HG02763 (cell line): ENCODE results near the gene EP300.
"Not testable (repeated sequence)": the region's sequence is repeated elsewhere in the genome, so short reads cannot be mapped to it uniquely, and the experiment has no call there.

Experiments used
- ATAC-seq: cut with Tn5 transposase; IDR thresholded peaks from one replicate; pipeline ENCODE4 v1.9.1; 2021; ENCODE audit warnings: mild to moderate bottlenecking, moderate library complexity; ENCODE audit not compliant: unreplicated experiment

The EP300 gene

DNA sequence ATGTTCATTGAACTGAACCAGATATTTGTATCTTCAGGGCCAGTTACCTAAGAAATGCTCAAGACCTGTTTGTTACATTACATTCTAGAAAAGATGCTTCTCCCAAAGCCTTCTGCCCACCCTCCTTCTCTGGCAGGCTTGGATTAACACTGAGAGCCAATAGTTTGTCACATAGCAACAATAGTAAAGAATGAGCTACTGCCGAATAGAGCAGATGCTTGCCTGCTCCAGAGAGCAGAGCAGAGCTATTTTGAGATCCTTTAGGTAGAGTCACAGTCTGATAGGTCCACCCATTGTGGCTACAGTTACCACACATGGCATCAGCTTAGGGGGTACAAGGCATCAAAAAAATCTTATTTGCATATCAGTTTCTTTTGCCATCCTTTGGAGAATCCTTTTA is 13.5 kb upstream of the EP300 start:
- ATAC-seq, result no peak

DNA sequence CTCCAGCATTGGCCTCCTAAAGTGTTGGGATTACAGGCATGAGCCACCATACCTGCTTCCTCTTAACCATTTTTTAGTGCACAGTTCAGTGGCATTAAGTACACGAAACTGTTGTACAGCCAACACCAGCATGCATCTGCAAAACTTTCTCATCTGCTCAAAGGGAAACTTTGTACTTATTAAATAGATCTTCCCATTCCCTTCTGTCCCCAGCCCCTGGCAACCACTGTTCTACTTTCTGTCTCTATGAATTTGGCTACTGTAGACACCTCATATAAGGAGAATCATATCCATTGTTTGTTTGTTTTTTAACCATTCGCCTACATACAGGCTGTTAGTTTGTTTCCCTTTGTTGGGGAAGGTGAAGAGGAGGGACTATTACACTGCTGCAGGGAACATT is 6.5 kb upstream of the EP300 start:
- ATAC-seq, result no peak

DNA sequence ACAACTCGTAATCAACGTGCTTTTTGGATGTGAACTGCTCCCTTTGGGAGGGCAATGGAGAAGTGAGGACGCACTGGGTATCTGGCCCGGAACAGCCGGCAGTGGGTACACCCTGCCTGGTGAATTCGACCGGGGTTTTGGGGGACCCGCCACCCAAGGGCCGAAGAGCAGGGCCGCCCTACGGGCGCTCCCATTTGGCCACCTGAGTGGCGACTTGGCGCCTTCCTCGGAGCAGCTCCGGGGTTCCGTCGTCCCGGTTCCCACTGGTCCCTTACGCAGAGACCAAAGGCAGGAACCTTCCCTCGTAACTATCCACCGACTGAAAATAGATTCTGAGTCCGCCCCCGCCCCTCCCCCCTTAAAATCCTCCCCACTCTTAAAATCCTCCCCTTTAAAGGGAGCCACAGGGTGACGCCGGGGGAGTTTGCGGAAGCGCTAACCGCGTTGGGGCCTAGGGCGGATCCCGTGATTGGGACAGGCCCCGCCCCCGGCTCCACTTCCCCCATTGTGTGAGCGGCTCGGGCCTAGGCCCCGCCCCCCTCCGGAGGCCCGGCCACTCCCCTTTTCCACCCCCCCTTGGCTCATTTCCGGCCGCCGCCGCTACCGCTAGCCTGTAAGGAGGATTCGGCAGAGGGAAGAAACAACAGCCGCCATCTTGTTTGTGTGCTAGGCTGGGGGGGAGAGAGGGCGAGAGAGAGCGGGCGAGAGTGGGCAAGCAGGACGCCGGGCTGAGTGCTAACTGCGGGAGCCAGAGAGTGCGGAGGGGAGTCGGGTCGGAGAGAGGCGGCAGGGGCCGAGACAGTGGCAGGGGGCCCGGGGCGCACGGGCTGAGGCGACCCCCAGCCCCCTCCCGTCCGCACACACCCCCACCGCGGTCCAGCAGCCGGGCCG is 1.0 kb upstream of the EP300 start:
- ATAC-seq, result peak; percentile 66

DNA sequence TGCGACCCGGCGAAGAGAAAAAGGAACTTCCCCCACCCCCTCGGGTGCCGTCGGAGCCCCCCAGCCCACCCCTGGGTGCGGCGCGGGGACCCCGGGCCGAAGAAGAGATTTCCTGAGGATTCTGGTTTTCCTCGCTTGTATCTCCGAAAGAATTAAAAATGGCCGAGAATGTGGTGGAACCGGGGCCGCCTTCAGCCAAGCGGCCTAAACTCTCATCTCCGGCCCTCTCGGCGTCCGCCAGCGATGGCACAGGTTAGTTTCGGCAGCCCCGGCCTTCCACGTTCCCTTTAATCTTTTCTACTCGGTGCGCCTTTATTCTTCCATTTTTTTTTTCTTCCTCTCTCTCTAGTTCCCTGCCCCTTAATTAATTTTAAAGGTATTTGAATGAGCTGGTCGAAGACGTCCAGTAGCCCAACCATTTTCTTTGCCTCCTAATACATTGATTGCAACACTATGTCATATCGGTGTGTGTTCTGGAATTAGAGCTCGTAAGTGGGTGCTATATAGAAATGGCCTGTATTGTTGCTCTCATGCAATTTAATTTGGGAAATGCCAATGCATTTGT is 537 bp downstream of the EP300 start:
- ATAC-seq, result no peak

DNA sequence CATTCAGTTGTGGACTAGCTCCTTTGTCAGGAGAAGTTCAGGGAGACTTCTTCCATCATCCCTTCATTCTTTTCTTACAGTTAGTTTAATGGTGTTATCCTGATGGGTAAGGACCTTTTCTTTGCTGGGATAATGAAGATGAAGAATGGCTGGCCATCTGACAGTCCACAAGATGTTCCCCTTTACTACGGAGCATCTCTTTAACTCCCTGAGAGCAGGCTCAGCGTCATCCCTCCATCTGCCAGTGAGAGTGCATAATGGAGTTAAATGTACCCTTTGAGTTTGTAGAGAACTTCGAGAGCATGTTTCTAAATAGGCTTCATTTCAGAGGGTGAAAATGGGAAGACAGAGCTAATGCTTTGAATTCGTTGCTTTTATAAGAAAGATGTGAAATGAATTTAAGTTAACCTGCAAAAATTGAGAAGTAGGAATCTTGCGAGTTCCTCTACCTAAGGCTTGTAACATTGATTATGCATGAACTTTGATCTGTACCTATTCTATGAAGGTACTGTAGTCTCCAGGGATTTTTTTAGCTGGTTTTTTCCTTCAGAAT is 1.7 kb downstream of the EP300 start:
- ATAC-seq, result no peak

DNA sequence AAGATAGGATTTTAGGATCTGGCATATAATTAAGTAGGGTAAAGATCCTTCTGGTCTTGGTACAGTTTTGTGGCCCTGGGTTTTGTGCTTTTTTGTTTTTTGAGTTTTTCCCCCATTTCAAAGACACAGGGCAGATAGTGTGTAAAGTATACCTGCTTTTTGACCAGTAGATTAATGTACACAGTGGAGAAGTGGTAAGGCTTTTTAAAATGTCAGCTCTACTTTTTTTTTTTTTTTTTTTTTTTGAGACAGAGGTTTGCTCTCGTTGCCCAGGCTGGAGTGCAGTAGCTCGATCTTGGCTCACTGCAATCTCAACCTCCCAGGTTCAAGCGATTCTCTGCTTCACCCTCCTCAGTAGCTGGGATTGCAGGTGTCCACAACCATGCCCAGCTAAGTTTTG is 4.0 kb downstream of the EP300 start:
- no peak for ATAC-seq

DNA sequence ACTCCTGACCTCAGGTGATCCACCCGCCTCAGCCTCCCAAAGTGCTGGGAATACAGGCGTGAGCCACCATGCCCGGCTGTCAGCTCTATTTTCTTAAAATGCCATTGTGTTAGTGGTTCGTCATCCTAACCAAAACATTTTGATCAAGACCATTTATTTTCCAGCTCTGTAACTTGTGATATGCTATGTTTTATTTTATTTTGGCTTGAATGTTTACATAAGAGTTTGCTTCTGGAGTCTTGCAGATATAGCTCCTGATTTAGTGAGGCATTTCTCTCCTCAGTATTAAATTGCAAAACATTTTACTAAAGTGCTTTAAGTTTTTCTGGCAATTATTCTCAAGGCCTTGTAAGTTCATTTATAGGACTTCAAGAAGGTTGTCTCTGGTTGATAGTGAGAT is 4.4 kb downstream of the EP300 start:
- no peak for ATAC-seq

DNA sequence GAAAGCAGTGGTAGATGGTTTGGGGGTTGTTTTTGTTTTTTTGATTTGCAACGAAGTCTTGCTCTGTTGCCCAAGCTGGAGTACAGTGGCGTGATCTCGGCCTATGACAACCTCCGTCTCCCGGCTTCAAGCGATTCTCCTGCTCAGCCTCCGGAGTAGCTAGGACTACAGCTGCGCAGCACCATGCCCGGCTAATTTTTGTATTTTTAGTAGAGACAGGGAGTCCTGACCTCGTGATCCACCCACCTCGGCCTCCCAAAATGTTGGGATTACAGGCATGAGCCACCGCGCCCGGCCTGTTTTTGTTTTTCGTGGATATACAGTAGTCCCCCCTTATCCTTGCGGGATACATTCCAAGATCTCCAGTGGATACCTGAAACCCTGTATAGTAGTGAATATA is 6.6 kb downstream of the EP300 start:
- ATAC-seq, result no peak

DNA sequence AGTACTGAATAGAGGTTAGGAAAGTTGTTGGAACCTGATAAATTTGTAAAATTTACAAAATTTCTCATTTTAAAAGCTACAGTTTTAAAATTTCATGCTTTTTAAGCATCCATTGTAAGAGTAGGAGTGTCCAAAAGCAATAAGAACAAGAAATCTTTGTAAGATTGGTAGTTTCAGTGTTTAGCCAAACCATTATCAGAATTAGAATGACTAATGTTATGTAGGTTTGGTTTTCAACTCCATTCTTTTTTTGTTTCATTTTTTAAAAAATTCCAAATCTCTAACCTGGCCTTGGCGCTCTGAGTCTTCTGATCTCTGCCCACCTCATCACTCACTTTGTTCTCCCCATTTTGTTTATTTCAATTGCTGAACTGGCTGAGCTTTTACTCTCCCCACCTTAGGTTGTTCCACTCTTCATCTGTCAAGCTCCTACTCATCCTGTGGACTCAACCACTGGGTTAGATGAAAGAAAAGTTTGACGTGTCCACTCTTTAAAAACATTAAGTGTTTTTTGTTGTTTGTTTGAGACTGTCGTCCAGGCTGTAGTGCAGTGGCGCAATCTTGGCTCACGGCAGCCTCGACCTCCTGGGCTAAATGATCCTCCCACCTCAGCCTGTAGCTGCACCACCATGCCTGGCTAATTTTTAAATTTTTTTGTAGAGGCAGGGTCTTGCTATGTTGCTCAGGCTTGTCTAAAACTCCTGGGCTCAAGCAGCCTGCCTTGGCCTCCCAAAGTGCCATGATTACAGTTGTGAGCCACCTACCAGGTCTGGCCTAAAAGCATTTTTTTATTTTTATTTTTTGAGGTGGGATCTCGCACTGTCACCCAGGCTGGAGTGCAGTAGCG is 14.0 kb downstream of the EP300 start:
- ATAC-seq, result no peak

DNA sequence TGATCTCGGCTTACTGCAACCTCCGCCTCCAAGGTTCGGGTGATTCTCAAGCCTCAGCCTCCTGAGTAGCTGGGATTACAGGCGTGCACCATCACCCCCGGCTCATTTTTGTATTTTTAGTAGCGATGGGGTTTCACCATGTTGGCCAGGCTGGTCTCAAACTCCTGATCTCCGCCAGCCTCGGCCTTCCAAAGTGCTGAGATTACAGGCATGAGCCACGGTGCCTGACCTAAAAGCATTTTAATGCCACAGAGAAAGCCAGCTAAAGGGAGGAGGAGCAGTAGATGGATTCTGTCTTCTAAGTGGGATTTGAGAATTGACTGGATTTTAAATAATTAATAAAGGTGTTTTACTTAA is 14.6 kb downstream of the EP300 start:
- ATAC-seq, result not testable (repeated sequence)

DNA sequence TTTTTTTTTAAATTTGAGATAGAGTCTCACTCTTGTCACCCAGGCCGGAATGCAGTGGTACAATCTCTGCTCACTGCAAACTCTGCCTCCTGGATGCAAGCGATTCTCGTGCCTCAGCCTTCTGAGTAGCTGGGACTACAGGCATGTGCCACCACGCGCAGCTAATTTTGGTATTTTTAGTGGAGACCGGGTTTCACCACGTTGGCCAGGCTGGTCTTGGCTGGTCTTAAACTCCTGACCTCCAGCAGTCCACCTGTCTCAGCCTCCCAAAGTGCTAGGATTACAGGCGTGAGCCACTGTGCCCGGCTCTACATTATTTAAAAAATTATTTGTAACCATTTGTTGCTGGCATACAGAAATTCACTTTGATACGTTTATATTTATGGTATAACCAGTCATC is 18.6 kb downstream of the EP300 start:
- no peak for ATAC-seq

DNA sequence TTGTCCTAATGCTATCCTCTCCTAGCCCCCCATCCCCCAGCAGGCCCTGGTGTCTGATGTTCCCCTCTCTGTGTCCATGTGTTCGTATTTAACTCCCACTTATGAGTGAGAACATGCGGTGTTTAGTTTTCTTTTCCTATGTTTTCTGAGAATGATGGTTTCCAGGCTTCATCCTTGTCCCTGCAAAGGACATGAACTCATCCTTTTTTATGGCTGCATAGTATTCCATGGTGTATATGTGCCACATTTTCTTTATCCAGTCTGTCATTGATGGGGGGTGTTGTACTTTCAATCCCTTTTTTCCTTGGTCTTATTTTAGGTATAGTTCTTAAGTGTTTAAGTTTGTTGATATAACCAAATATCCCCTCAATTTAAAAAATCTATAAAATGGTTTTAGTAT is 23.9 kb downstream of the EP300 start:
- ATAC-seq, result no peak

DNA sequence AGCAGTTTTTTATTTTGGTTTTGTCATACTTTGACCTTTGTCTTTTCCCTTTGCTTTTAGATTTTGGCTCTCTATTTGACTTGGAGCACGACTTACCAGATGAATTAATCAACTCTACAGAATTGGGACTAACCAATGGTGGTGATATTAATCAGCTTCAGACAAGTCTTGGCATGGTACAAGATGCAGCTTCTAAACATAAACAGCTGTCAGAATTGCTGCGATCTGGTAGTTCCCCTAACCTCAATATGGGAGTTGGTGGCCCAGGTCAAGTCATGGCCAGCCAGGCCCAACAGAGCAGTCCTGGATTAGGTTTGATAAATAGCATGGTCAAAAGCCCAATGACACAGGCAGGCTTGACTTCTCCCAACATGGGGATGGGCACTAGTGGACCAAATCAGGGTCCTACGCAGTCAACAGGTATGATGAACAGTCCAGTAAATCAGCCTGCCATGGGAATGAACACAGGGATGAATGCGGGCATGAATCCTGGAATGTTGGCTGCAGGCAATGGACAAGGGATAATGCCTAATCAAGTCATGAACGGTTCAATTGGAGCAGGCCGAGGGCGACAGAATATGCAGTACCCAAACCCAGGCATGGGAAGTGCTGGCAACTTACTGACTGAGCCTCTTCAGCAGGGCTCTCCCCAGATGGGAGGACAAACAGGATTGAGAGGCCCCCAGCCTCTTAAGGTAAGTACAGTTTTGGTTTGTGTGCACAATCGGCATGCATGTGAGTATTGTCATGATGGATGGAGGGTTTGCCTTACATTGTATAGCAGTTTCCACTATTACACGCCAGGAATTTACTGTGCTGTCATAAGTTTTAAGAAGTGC is 25.0 kb downstream of the EP300 start:
- ATAC-seq, result no peak

DNA sequence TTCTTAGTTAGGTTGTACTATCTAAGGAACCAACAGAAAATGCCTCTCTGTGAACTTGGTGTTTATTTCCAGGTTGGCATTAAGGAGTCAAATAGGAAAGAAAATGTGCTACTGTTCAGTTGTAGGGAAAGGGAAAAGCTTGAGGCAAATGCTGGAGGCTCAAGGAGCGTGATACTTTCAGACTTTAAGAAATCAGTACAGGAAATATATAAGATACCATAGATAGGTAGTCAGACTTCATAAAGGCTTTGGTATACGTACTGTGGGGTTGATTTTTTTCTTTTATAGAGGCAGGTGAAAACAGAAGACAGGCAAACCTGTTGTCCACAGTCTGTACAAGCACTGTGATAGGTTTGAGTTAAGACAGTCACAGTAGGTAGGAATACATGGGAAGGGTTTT is 30.8 kb downstream of the EP300 start:
- no peak for ATAC-seq

DNA sequence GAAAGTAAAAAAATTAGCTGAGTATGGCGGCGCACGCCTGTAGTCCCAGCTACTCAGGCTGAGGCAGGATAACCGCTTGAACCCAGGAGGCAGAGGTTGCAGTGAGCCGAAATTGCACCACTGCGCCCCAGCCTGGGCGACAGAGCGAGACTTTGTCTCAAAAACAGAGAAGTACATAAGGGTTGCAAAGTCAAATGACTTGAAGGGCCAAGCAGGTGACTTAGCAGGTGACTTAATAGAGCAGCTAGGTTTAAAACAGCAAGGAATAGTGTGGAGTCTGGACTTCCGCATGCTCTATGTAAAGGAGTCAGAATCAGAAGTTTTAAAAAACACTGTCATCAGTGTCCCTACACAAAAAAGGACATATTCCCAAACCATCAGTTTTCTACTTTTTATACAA is 31.7 kb downstream of the EP300 start:
- ATAC-seq, result no peak

DNA sequence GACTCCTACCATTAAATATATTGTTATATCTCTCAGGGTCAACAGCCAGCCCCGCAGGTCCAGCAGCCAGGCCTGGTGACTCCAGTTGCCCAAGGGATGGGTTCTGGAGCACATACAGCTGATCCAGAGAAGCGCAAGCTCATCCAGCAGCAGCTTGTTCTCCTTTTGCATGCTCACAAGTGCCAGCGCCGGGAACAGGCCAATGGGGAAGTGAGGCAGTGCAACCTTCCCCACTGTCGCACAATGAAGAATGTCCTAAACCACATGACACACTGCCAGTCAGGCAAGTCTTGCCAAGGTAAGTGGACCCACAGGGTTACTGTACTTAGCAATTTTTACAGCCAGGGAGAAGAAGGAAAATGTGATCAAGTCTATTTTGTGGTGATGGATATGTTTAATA is 35.1 kb downstream of the EP300 start:
- ATAC-seq, result no peak

DNA sequence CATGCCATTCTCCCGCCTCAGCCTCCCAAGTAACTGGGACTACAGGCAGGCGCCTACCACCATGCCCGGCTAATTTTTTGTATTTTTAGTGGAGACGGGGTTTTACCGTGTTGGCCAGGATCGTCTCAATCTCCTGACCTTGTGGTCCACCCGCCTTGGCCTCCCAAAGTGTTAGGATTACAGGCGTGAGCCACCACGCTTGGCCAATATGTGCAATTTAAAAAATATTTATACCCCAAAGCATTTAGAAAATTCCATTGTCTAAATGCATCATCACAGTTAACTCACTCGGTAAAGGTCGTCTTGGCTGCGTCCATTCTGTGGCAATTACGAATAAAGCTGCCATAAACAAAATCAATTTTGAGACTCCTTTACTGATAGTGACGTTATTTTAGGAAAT is 36.2 kb downstream of the EP300 start:
- no peak for ATAC-seq

DNA sequence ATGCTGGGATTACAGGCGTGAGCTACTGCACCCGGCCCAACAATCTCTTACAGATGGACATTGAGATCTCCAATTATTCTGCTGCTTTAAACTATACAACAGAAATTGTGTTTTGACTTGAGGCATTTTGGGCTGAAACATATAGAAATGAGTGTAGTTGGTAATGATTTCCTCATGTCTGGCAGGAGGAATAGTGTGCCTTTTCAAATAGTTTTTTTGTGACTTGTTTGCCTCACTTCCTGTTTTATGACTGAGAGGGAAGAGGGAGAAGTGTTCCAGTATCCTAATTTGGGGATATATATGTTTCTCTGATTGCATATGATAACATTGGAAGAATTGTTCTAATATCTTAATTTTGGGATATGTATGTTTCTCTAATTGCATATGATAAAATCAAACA is 40.2 kb downstream of the EP300 start:
- ATAC-seq, result no peak

DNA sequence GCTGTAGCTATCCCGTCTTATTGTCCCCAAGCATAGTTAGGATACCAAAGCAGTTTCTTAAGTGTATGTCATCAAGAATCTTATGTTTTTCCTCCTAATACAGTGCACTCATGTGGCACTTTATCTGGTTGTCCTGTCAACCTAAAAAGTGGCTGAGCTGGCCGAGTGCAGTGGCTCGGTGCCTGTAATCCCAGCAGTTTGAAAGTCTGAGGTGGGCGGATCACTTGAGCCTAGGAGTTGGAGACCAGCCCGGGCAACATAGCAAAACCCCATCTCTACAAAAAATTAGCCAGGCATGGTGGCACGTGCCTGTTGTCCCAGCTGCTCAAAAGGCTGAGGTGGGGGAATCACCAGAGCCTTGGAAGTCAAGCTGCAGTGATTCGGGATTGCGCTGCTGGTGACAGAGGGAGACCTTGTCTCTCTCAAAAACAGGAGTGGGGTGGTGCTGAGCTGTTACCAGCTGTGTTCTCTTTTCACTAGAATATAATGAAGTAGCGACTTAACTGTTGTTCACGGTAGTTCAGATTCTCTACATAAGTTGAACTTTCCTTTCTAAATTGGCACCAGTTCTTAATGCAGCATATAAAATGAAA is 48.1 kb downstream of the EP300 start:
- ATAC-seq, result no peak

DNA sequence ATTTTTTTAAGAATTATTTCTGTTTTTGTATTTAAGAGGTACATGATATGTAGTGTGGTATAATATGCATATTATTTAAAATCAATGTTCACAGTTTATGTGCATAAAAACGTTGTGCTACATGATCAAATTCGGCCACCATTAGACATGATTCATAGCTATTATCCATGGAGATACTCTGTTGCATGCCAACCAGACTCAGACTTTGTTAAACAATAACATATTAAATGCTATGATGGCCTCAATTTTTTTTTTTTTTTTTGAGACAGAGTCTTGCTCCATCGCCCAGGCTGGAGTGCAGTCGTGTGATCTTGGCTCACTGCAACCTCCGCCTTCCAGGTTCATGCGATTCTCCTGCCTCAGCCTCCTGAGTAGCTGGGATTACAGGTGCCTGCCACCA is 53.5 kb downstream of the EP300 start:
- ATAC-seq, result not testable (repeated sequence)
